ENCODE data around the gene CHCHD6.

CHCHD6 gene

DNA sequence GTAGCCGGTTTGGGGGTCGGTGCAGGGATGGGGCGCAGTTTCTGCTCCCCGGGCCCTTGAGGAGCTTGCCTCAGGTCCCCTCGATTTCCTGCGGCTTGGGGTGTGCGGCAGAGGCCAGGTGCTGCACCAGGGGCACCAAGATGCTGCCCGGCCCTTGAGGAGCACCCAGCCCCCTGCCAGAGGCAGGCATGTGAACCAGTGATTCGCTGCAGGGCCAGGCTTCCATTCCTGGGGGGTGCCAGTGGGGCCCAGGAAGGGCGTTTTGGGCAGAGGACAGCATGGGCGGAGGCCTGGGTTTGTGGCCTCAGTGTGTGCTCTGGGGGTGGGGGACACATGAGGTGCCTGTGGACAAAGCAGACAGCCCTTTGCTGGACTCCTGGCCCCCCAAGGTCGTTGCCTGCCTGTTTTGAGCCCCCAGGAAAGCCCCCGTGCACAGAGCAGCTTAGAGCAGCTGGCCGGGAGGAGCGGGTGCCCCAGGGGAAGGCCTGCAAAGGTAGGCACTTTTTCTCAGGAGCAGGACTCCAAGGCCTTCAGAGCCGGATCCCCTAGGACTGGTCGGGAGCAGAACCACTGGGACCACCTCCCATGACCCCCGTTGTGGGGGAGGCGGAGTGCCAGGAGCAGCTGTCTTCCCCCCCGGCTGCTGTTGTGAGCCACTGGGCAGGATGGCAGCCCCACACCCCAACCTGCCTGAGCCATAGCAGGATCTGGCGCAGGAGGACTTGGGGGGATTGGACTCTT is 280.5 kb downstream of the CHCHD6 start:
- no peak for DNase-seq
- TF ChIP-seq, protein P1, sequence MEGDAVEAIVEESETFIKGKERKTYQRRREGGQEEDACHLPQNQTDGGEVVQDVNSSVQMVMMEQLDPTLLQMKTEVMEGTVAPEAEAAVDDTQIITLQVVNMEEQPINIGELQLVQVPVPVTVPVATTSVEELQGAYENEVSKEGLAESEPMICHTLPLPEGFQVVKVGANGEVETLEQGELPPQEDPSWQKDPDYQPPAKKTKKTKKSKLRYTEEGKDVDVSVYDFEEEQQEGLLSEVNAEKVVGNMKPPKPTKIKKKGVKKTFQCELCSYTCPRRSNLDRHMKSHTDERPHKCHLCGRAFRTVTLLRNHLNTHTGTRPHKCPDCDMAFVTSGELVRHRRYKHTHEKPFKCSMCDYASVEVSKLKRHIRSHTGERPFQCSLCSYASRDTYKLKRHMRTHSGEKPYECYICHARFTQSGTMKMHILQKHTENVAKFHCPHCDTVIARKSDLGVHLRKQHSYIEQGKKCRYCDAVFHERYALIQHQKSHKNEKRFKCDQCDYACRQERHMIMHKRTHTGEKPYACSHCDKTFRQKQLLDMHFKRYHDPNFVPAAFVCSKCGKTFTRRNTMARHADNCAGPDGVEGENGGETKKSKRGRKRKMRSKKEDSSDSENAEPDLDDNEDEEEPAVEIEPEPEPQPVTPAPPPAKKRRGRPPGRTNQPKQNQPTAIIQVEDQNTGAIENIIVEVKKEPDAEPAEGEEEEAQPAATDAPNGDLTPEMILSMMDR (IDR thresholded peaks at IDR 0.05) = no peak
- Histone ChIP-seq H3K27me3 (no peaks in the 10 kb centered on the region), H3K4me1 (peaks cover 0 to 52% (median 42%) of the 10 kb centered on the region in 4 donors), H3K9me3 (no peaks in the 10 kb centered on the region), H3K27ac (peak overlapping the region; percentile 73 to 76), H3K36me3 (peaks cover 10 to 15% (median 14%) of the 10 kb centered on the region in 3 donors), H3K4me3 (peak overlapping the region; percentile 87 to 97)
- intact Hi-C loops (cut with DNase I; ENCODE audit: low total_unique reads) = loop anchor here (10.0 kb wide), 2 partner anchors 230 to 280 kb away; partner anchors contain the start of gene CHCHD6

DNA sequence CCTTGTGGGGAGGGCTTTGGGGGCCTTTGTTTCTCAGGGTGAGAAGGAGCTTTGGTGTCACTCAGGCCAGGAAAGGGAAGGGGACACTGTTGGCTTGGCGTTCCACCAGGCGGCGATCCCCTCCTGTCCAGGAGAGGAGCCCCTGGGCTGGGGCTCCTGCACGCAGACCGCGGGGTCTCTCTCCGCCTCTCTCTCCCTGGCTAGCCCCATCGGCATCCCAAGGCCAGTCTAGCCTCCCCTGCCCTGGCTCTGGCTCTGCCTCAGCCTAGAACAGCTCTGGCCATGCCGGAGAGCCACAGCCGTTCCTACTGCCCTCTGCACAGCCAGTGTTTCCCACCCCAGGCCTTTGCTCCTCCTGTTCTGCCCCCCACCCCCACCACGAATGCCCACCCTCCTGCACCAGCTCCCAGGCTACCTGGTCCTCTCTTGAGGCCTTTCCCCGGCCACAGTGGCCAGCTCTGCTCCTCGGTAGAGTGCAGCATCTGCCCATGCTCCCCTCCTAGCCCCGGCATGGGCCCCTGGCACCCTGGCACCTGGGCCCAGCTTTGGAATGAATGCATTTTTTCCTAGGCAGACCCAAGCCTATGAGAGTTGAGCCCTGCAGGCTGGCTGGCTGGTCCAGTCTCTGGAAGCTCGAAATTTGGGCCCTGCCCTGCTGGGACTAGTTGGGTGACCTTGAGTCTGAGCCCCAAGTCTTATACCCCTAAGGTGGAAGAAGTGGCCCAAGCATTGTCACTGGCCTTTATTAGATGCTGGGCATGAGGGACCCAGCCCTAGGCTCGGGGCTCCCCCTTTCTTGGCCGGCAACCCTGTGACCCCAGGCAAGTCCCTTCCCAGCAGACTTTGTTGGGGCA is 281.3 kb downstream of the CHCHD6 start:
- Histone ChIP-seq H3K9me3 (no peaks in the 10 kb centered on the region), H3K27ac (peak overlapping the region in 1 of 2 donors; percentile 76), H3K36me3 (peaks cover 18 to 23% (median 20%) of the 10 kb centered on the region in 3 donors), H3K4me3 (peak overlapping the region in 1 of 2 donors; percentile 97), H3K27me3 (no peaks in the 10 kb centered on the region), H3K4me1 (peaks cover 0 to 55% (median 42%) of the 10 kb centered on the region in 4 donors)
- no peak for DNase-seq
- TF ChIP-seq, protein P1 (IDR thresholded peaks at IDR 0.05) = no peak
- intact Hi-C loops (cut with DNase I; ENCODE audit: low total_unique reads) = loop anchor here (10.0 kb wide), 2 partner anchors 231 to 281 kb away; partner anchors contain the start of gene CHCHD6

DNA sequence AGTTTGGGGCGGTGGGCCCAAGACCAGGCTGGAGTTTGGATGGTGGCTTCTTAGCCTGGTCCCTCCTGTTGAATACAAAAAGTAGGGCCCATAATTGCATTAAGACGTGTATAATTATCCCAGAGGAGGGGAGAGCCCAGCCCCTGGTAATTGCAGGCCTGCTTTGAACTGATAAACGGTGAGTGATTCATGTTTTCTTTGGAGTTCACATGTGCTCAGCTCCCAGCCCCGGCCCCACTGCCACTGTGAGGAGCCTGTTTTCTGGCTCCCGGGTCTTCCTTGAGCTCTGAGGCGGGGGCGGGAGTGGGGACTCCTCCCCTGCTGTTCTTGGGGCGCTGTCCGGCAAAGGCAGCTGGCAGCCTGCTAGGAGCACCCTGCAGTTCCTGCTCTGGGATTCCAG is 282.0 kb downstream of the CHCHD6 start:
- intact Hi-C loops (cut with DNase I; ENCODE audit: low total_unique reads) = loop anchor here (10.0 kb wide), 2 partner anchors 231 to 281 kb away; partner anchors contain the start of gene CHCHD6

DNA sequence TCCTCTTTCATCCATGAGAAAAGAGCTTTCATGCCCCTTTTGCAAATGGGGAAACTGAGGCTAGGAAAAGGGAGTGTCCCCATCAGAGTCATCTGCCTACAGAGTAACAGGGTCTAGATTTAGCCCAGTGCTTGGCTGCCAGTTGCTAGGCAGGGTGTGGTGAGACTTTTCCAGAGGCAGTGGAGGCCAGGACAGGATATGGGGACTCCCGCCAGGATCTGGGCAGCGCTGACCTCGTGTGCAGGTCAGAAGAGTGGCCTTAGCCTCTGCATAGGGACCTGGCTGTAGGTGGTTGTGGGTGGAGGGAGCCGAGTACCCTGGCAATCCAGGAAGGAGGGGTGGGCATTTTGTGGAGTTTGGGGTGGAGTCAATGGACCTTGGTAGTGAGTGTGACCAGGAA is 283.1 kb downstream of the CHCHD6 start:
- H3K4me3 ChIP-seq = no peak overlapping the region
- intact Hi-C loops (cut with DNase I; ENCODE audit: low total_unique reads) = loop anchor here (10.0 kb wide), 2 partner anchors 232 to 282 kb away; partner anchors contain the start of gene CHCHD6
- H3K36me3 ChIP-seq = peaks cover 19 to 41% (median 22%) of the 10 kb centered on the region in 3 donors
- H3K4me1 ChIP-seq = peaks cover 0 to 66% (median 40%) of the 10 kb centered on the region in 4 donors
- H3K9me3 ChIP-seq = no peaks in the 10 kb centered on the region
- TF ChIP-seq, protein P1 (IDR thresholded peaks at IDR 0.05) = no peak
- peak overlapping the region in 1 of 2 donors; percentile 24 for H3K27ac ChIP-seq
- no peaks in the 10 kb centered on the region for H3K27me3 ChIP-seq
- no peak for DNase-seq

More for the DNA sequence above, 282.0 kb downstream of the CHCHD6 start:
- peak overlapping the region in 1 of 2 donors; percentile 76 for H3K27ac ChIP-seq
- H3K27me3 ChIP-seq = no peaks in the 10 kb centered on the region
- H3K4me1 ChIP-seq = peaks cover 0 to 59% (median 42%) of the 10 kb centered on the region in 4 donors
- no peak for DNase-seq
- TF ChIP-seq, protein P1 (IDR thresholded peaks at IDR 0.05) = no peak
- no peaks in the 10 kb centered on the region for H3K9me3 ChIP-seq
- peaks cover 19 to 30% (median 22%) of the 10 kb centered on the region in 3 donors for H3K36me3 ChIP-seq
- H3K4me3 ChIP-seq = no peak overlapping the region

DNA sequence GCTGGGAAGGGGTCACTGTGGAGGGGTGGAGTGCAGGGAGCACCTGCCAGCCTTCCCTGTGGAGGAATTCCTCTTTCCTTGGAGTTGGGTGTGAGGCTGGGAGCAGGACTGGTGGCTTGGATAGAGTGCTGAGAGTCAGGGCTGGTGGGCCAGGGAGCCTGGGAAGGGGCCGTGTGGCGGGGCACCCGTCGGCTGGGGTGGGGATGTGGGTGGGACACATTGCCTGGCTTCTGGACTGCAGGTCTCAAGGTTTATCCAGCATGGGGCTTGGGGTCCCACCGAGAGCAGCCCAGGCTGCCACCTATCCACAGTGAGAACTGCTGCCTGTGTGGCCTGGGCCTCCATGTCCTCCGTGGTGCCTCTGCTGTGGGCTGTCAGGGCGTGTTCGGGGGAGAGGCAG is 283.6 kb downstream of the CHCHD6 start:
- no peak for DNase-seq
- TF ChIP-seq, protein P1 (IDR thresholded peaks at IDR 0.05) = no peak
- no peaks in the 10 kb centered on the region for H3K27me3 ChIP-seq
- peak overlapping the region in 1 of 2 donors; percentile 24 for H3K27ac ChIP-seq
- peaks cover 0 to 66% (median 38%) of the 10 kb centered on the region in 4 donors for H3K4me1 ChIP-seq
- no peak overlapping the region for H3K4me3 ChIP-seq
- H3K9me3 ChIP-seq = no peaks in the 10 kb centered on the region
- intact Hi-C loops (cut with DNase I; ENCODE audit: low total_unique reads) = loop anchor here (10.0 kb wide), 2 partner anchors 233 to 283 kb away; partner anchors contain the start of gene CHCHD6
- peaks cover 19 to 46% (median 22%) of the 10 kb centered on the region in 3 donors for H3K36me3 ChIP-seq
